Pancreas (tissue), 10 donors: ENCODE results near the gene CCDC14. TPM values are rescaled to one million over a fixed set of nuclear protein-coding genes. Genes with fewer than 3 reads are reported as not detected.

ENCODE experiments used
- ATAC-seq, 4 donors: fragments of 200-7000 bp; cut with Tn5 transposase; one replicate each; pipeline versions ENCODE4 v1.8.0 to v1.9.1; 2020; ENCODE audit warnings: mild to moderate bottlenecking in 4 of 4, moderate library complexity in 4 of 4
- DNase-seq, 6 donors: peaks; one replicate each; pipeline ENCODE4 v3.0.0-alpha.2; 2020
- FAIRE-seq: peaks from 2 replicates; lab custom pipeline; 2012; peaks lifted over from hg19 to GRCh38; lab: Jason Lieb, UNC
- H3K27ac ChIP-seq, 4 donors: fragments of 200-600 bp; sonication (generic); 1 replicate in 3 of 4; 2 replicates in 1 of 4; pipeline versions ENCODE4 v1.5.0 to v1.8.0; 2020
- H3K27me3 ChIP-seq, 4 donors: fragments of 200-600 bp; one replicate each; pipeline ENCODE4 v1.8.0; 2021
- H3K36me3 ChIP-seq, 3 donors: fragments of 200-600 bp; sonication (generic) in 1 of 3; one replicate each; pipeline versions ENCODE4 v1.5.0 to v1.8.0; 2020 to 2021
- H3K4me1 ChIP-seq, 3 donors: fragments of 200-600 bp; one replicate each; pipeline ENCODE4 v1.8.0; 2021
- H3K4me3 ChIP-seq, 4 donors: fragments of 200-600 bp; sonication (generic) in 2 of 4; one replicate each; pipeline versions ENCODE4 v1.5.0 to v1.8.0; 2020 to 2021
- H3K9me3 ChIP-seq, 4 donors: fragments of 200-600 bp; one replicate each; pipeline ENCODE4 v1.8.0; 2021
- CTCF ChIP-seq, 4 donors: fragments of 200-600 bp; sonication (generic) in 3 of 4; IDR thresholded peaks; one replicate each; pipeline versions ENCODE4 v1.5.0 to v1.8.0; 2021; ENCODE audit warnings: antibody characterized with exemption in 4 of 4
- WGBS, 2 donors: extraction: QIAGEN DNeasy Blood & Tissue Kit; methylation state at CpG; one replicate each; pipeline ENCODE4 v1.1.7; 2013; 5-methylcytosine and 5-hydroxymethylcytosine counted together
- intact Hi-C, 3 donors: fragments of 100-400 bp; cut with DNase I; formaldehyde crosslinking; loops; one replicate each; pipeline versions ENCODE4 v1.11.1 to v1.14.2; 2022
- polyA plus RNA-seq, 2 donors: library from polyadenylated mRNA; stranded (reverse); fragments of 200-250 nt; gene quantifications; one replicate each; pipeline ENCODE4 v1.2.3, GENCODE V29; 2013
- total RNA-seq, 6 donors: library from RNA; stranded (reverse); fragmentation: NEBNext Ultra II Directional in 4 of 6; extraction: Animal tissue kit (Norgen Biotek cat#: 25700) in 4 of 6; gene quantifications; one replicate each; pipeline versions ENCODE4 v1.2.1 to v1.2.4, GENCODE V29; 2021 to 2023
- donor health status: healthy with polysubstance abuse.
- donor health status: DM: no; HTN: no; CAD: no; lungs with moderate emphysema.
- donor health status: DM: no; HTN: no; CAD: no.
- donor health status: control.
- donor health status: control.
- donor health status: Bipolar disorder and iron deficiency.
- donor health status: DM: yes; HTN: yes; CAD: no.
- donor health status: DM: no; HTN: no; CAD: no.
- donor health status: DM: no; HTN: no; CAD: no.
- donor health status: DM: yes; HTN: yes; CAD: no.

CCDC14 gene
- total and polyA plus RNA-seq, 8 donors = 6.7 to 30.7 (median 11.5) TPM

GRCh38 chr3:123877466-123877865, 83.6 kb downstream of the CCDC14 start:
- Histone ChIP-seq H3K4me3 (no peak overlapping the region), H3K4me1 (no peaks in the 10 kb centered on the region), H3K36me3 (no peaks in the 10 kb centered on the region), H3K9me3 (no peaks in the 10 kb centered on the region), H3K27me3 (no peaks in the 10 kb centered on the region), H3K27ac (no peak overlapping the region)
- ATAC-seq = no peak
- DNase-seq = no peak
- intact Hi-C loops = no loop called here
- no peak for TF ChIP-seq CTCF (IDR thresholded peaks at IDR 0.05)
- no peak for FAIRE-seq
- 65 to 70% methylated on average over 4 of the region's 4 CpGs for WGBS, 2 donors

GRCh38 chr3:123876858-123877257, 84.2 kb downstream of the CCDC14 start:
- TF ChIP-seq CTCF (IDR thresholded peaks at IDR 0.05) = no peak
- DNase-seq = no peak
- intact Hi-C loops = no loop called here
- Histone ChIP-seq H3K27me3 (no peaks in the 10 kb centered on the region), H3K27ac (no peak overlapping the region), H3K9me3 (no peaks in the 10 kb centered on the region), H3K4me3 (no peak overlapping the region), H3K36me3 (no peaks in the 10 kb centered on the region), H3K4me1 (no peaks in the 10 kb centered on the region)
- FAIRE-seq = no peak
- ATAC-seq = no peak

GRCh38 chr3:123872621-123873020, 88.4 kb downstream of the CCDC14 start:
- FAIRE-seq = no peak

GRCh38 chr3:123871946-123872345, 89.1 kb downstream of the CCDC14 start:
- Histone ChIP-seq H3K27me3 (no peaks in the 10 kb centered on the region), H3K27ac (no peak overlapping the region), H3K9me3 (no peaks in the 10 kb centered on the region), H3K36me3 (no peaks in the 10 kb centered on the region), H3K4me3 (no peak overlapping the region), H3K4me1 (no peaks in the 10 kb centered on the region)
- WGBS, 2 donors = 67 to 84% methylated on average over 1 of the region's 1 CpG
- no peak for DNase-seq
- intact Hi-C loops = no loop called here
- no peak for TF ChIP-seq CTCF (IDR thresholded peaks at IDR 0.05)
- ATAC-seq = no peak
- no peak for FAIRE-seq

More at GRCh38 chr3:123872621-123873020, 88.4 kb downstream of the CCDC14 start:
- Histone ChIP-seq H3K27ac (no peak overlapping the region), H3K27me3 (no peaks in the 10 kb centered on the region), H3K36me3 (no peaks in the 10 kb centered on the region), H3K4me3 (no peak overlapping the region), H3K9me3 (no peaks in the 10 kb centered on the region), H3K4me1 (no peaks in the 10 kb centered on the region)
- intact Hi-C loops = no loop called here
- WGBS, 2 donors = 40 to 50% methylated on average over 1 of the region's 1 CpG
- ATAC-seq (no peak), DNase-seq (no peak)
- TF ChIP-seq CTCF (IDR thresholded peaks at IDR 0.05) = no peak

- H3K27ac ChIP-seq = no peak overlapping the region
- TF ChIP-seq CTCF (IDR thresholded peaks at IDR 0.05) = no peak
- intact Hi-C loops = no loop called here
- no peaks in the 10 kb centered on the region for H3K27me3 ChIP-seq
- no peak for ATAC-seq
- H3K9me3 ChIP-seq = no peaks in the 10 kb centered on the region
- H3K4me3 ChIP-seq = no peak overlapping the region
- DNase-seq = no peak
- H3K36me3 ChIP-seq = no peaks in the 10 kb centered on the region
- WGBS, 2 donors = 88 to 100% methylated on average over 1 of the region's 1 CpG
- H3K4me1 ChIP-seq = no peaks in the 10 kb centered on the region
- no peak for FAIRE-seq
Observed at GRCh38 chr3:123870033-123870432, 91.0 kb downstream of the CCDC14 start.
